T-helper 17 cell (primary cell): ENCODE results near the gene LAMA1. TPM values are rescaled to one million over a fixed set of nuclear protein-coding genes. Genes with fewer than 3 reads are reported as not detected.
"Not testable (repeated sequence)": the region's sequence is repeated elsewhere in the genome, so short reads cannot be mapped to it uniquely, and the experiment has no call there.

Experiments used
- ATAC-seq: fragments of 150-1000 bp; cut with Tn5 transposase; 2 replicates; pipeline ENCODE4 v1.10.0; 2021; ENCODE audit warnings: mild to moderate bottlenecking, moderate library complexity
- DNase-seq, 3 donors: peaks; one replicate each; pipeline versions ENCODE4 v3.0.0 to v3.0.0-alpha.2; 2020 to 2021
- H3K9me3 ChIP-seq: one replicate; pipeline ENCODE4 v1.7.0; 2013; ENCODE audit warnings: low read length, mild to moderate bottlenecking; ENCODE audit not compliant: control insufficient read depth, poor library complexity, severe bottlenecking
- H3K27ac Mint-ChIP-seq: one replicate; pipeline ENCODE4 v1.8.0; 2022; ENCODE audit warnings: mild to moderate bottlenecking, moderate library complexity, mixed read lengths
- H3K27me3 Mint-ChIP-seq: one replicate; pipeline ENCODE4 v1.8.0; 2022; ENCODE audit warnings: mixed read lengths
- H3K36me3 Mint-ChIP-seq: one replicate; pipeline ENCODE4 v1.8.0; 2022; ENCODE audit warnings: low read depth, mixed read lengths
- H3K4me1 Mint-ChIP-seq: one replicate; pipeline ENCODE4 v1.8.0; 2022; ENCODE audit warnings: mild to moderate bottlenecking, mixed read lengths
- H3K4me3 Mint-ChIP-seq: one replicate; pipeline ENCODE4 v1.8.0; 2022; ENCODE audit warnings: mild to moderate bottlenecking, moderate library complexity, mixed read lengths
- total RNA-seq, 4 donors: library from RNA in 2 of 4; stranded (reverse) in 2 of 4; gene quantifications; one replicate each; pipeline ENCODE4 v1.2.3 and lab custom pipeline; 2022 to 2026

The LAMA1 gene
- total RNA-seq, 2 donors from 2014 or later = not detected

DNA sequence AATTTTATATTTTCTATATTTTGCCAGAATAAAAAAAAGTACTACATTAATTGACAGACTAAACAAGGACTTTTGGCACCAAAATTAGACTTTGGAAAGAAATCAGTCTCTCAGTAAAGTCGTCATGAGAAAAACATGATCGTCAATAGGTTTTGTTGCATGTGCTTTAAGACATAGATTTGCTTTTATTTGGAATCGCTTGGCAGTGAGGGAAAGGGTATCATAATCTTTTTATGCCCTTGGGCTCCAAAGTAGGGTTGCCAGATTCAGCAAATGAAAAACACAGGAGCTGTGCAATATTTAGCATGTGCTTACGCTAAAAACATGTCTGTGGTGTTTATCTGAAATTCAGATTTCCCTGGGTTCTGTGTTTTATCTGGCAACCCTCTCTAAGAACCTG lies 177.6 kb downstream of the LAMA1 start:
- H3K9me3 ChIP-seq = no peaks in the 10 kb centered on the region
- H3K4me1 Mint-ChIP-seq = no peaks in the 10 kb centered on the region
- no peaks in the 10 kb centered on the region for H3K36me3 Mint-ChIP-seq
- DNase-seq (no peak), ATAC-seq (no peak)
- no peak overlapping the region for H3K27ac Mint-ChIP-seq
- no peak overlapping the region for H3K4me3 Mint-ChIP-seq
- H3K27me3 Mint-ChIP-seq = no peaks in the 10 kb centered on the region

- ATAC-seq, H3K27me3 Mint-ChIP-seq, H3K36me3 Mint-ChIP-seq, H3K4me3 Mint-ChIP-seq, H3K27ac Mint-ChIP-seq, H3K9me3 ChIP-seq, H3K4me1 Mint-ChIP-seq, DNase-seq: not testable (repeated sequence)
Observed at GRCh38 chr18:6938403-6938802, 179.2 kb downstream of the LAMA1 start.

- no peaks in the 10 kb centered on the region for H3K27me3 Mint-ChIP-seq
- no peak overlapping the region for H3K27ac Mint-ChIP-seq
- H3K36me3 Mint-ChIP-seq = no peaks in the 10 kb centered on the region
- no peak for ATAC-seq
- no peak overlapping the region for H3K4me3 Mint-ChIP-seq
- DNase-seq = no peak
- H3K4me1 Mint-ChIP-seq = no peaks in the 10 kb centered on the region
- no peaks in the 10 kb centered on the region for H3K9me3 ChIP-seq
Observed at GRCh38 chr18:6938003-6938402, 179.6 kb downstream of the LAMA1 start.

DNA sequence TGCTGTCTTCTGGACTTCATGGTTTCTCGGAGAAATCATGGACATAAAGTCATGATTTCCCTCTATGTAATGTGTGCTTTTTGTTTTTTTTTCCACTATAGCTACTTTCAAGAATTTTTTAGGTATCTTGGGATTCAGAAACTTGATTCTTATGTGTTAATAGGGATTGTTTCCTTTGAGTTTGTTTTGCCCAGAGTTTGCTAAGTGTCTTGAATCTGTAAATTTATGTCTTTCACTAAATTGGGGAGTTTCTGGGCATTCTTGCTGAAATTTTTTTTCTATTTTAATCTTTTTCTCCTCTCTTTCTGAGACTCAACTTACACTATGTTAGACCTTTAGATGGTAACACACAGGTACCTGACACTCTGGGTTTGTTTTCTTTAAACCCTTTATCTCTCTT lies 182.7 kb downstream of the LAMA1 start:
- Mint-ChIP-seq H3K4me1 (no peaks in the 10 kb centered on the region), H3K27me3 (no peaks in the 10 kb centered on the region), H3K27ac (no peak overlapping the region), H3K36me3 (no peaks in the 10 kb centered on the region), H3K4me3 (no peak overlapping the region)
- ATAC-seq (no peak), DNase-seq (no peak)
- H3K9me3 ChIP-seq = no peaks in the 10 kb centered on the region

DNA sequence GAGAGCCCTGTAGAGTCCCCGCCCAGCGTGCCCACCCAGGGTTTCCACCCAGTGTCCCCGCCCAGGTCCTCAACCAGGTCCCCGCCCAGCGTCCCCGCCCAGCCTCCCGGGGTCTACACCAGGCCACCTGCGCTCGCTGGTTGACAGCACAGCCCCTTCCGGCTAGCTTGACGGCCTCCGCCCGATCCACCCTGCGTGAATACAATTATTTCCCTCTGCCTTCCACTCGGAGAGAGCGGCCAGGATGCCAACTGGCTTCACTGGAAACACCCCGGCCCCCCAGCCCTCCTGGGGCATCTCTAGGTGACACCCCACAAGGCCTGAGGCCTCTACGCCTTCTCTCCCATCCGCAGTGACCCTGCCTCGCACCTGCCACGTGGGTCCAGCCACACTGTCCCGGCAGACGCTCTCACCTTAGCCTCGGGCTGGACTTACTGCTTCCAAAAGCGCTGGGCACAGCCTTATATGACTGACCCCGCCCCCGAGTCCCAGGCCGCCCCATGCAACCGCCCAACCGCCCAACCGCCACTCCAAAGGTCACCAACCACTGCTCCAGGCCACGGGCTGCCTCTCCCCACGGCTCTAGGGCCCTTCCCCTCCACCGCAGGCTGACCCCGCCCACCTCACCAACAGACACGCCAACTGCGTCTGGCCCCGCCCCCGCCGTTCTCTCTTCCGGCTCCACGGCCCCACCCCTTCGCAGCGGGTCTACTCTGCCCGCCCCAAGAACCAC lies 188.1 kb downstream of the LAMA1 start:
- DNase-seq = no peak
- no peak overlapping the region for H3K4me3 Mint-ChIP-seq
- no peaks in the 10 kb centered on the region for H3K4me1 Mint-ChIP-seq
- no peaks in the 10 kb centered on the region for H3K36me3 Mint-ChIP-seq
- ATAC-seq = no peak
- H3K27ac Mint-ChIP-seq = no peak overlapping the region
- no peaks in the 10 kb centered on the region for H3K27me3 Mint-ChIP-seq
- no peaks in the 10 kb centered on the region for H3K9me3 ChIP-seq

- DNase-seq (no peak), ATAC-seq (no peak)
- H3K4me1 Mint-ChIP-seq = no peaks in the 10 kb centered on the region
- H3K9me3 ChIP-seq = no peaks in the 10 kb centered on the region
- no peaks in the 10 kb centered on the region for H3K36me3 Mint-ChIP-seq
- H3K27ac Mint-ChIP-seq = no peak overlapping the region
- H3K27me3 Mint-ChIP-seq = no peaks in the 10 kb centered on the region
- no peak overlapping the region for H3K4me3 Mint-ChIP-seq
Observed at GRCh38 chr18:6928359-6928758, 189.2 kb downstream of the LAMA1 start.

GRCh38 chr18:6927153-6927552 lies 190.4 kb downstream of the LAMA1 start:
- H3K4me3 Mint-ChIP-seq = no peak overlapping the region
- ATAC-seq (no peak), DNase-seq (no peak)
- H3K27me3 Mint-ChIP-seq = no peaks in the 10 kb centered on the region
- no peaks in the 10 kb centered on the region for H3K9me3 ChIP-seq
- no peak overlapping the region for H3K27ac Mint-ChIP-seq
- H3K4me1 Mint-ChIP-seq = no peaks in the 10 kb centered on the region
- H3K36me3 Mint-ChIP-seq = no peaks in the 10 kb centered on the region

GRCh38 chr18:6923220-6923619 lies 194.4 kb downstream of the LAMA1 start:
- H3K27ac Mint-ChIP-seq = no peak overlapping the region
- H3K36me3 Mint-ChIP-seq = no peaks in the 10 kb centered on the region
- H3K4me3 Mint-ChIP-seq = no peak overlapping the region
- H3K9me3 ChIP-seq = no peaks in the 10 kb centered on the region
- no peak for ATAC-seq
- no peak for DNase-seq
- no peaks in the 10 kb centered on the region for H3K4me1 Mint-ChIP-seq
- H3K27me3 Mint-ChIP-seq = no peaks in the 10 kb centered on the region

DNA sequence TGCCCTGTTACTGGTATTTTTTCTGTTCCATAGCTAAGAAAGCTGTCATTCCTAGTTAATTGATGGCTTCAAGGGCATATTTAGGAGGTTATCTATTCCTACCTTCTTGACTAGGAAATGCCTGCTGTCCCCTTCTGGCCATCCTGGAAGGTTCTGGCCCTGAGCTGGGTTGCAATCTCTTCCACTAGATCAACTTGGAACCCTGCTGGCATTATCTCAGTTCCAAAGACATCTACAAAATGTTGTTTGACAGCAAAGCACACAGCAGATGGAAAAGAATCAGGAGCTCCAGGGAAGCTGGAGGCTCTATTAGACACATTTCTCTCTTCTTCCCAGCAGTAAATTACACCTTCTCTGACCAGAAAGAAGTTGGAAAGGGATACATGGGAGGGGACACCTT lies 196.0 kb downstream of the LAMA1 start:
- H3K9me3 ChIP-seq = no peaks in the 10 kb centered on the region
- Mint-ChIP-seq H3K27me3 (no peaks in the 10 kb centered on the region), H3K36me3 (no peaks in the 10 kb centered on the region), H3K4me3 (no peak overlapping the region), H3K27ac (no peak overlapping the region), H3K4me1 (no peaks in the 10 kb centered on the region)
- ATAC-seq = no peak
- no peak for DNase-seq

DNA sequence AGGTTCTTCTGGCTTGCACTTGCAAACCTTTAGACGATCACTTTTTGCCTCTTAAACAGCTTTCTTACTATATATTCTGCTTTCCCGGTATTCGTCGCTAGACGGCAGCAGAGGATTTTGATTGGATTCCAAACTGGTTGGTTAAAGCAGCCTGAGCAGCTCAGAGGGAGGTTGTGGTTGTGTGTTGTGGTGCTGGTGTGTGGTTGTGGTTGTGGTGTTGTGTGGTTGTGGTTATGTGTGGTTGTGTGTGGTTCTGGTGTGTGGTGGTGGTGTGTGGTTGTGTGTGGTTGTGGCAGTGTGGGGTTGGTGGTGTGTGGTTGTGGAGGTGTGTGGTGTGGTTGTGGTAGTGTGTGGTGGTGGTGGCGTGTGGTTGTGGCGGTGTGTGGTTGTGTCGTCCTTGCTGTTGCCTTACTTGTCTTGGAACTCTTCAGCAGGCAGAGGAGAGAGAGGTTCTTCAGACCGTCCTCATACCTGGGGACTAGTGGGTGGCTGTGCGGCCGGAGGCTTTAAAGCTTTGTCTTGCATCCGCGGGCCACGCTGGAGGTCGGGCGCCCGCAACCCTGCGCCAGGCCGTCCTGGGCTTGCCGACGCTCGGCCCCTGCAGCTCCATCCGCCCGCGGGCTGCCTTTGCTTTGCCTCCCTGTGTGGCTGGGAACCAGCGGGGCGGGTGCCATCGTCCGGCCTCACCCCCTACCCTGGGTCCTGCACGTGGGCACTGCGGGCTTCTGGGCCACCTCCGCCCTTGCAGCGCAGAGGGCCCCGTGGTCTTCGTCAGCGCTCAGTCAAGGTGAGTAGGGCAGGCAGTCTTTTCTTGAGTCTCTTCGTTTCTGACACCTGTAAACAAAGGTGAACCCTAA lies 197.3 kb downstream of the LAMA1 start:
- DNase-seq (no peak), ATAC-seq (no peak)
- Mint-ChIP-seq H3K4me1 (no peaks in the 10 kb centered on the region), H3K4me3 (no peak overlapping the region), H3K27ac (no peak overlapping the region), H3K27me3 (no peaks in the 10 kb centered on the region), H3K36me3 (no peaks in the 10 kb centered on the region)
- H3K9me3 ChIP-seq = no peaks in the 10 kb centered on the region

- ATAC-seq = no peak
- Mint-ChIP-seq H3K4me1 (no peaks in the 10 kb centered on the region), H3K27ac (no peak overlapping the region), H3K36me3 (no peaks in the 10 kb centered on the region), H3K27me3 (no peaks in the 10 kb centered on the region), H3K4me3 (no peak overlapping the region)
- H3K9me3 ChIP-seq = no peaks in the 10 kb centered on the region
- no peak for DNase-seq
Observed at GRCh38 chr18:6917072-6917471, 200.5 kb downstream of the LAMA1 start.

DNA sequence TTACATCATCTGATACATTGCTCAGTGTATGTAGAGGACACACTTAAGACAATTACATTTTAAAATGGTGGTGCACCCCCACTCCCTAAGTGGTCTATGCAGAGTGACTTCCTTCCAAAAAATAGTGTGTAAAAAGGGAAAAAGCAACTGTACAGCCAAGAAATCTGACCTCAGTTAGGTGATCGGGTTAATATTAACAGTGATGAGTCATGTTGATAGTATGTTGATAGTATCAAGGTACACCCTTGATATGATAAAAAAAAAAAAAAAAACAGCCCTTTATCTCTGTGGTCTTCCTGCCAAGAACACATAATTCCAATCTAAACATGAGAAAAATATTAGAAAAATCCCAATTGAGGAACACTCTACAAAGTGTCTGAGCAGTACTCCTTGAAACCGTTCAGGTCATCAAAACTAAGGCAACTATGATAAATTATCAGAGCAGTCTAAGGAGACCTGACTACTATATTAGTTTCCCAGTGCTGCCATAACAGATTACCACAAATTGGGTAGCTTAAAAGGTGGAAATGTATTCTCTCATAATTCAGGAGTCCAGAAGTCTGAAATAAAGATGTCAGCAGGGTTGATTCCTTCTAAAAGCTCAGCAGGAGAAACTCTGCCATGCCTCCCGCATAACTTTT lies 216.2 kb downstream of the LAMA1 start:
- ATAC-seq = no peak
- Mint-ChIP-seq H3K27me3 (no peaks in the 10 kb centered on the region), H3K4me3 (no peak overlapping the region), H3K36me3 (no peaks in the 10 kb centered on the region), H3K4me1 (no peaks in the 10 kb centered on the region), H3K27ac (no peak overlapping the region)
- H3K9me3 ChIP-seq = no peaks in the 10 kb centered on the region
- DNase-seq = no peak

- Mint-ChIP-seq H3K27ac (no peak overlapping the region), H3K4me1 (no peaks in the 10 kb centered on the region), H3K36me3 (no peaks in the 10 kb centered on the region), H3K4me3 (no peak overlapping the region), H3K27me3 (no peaks in the 10 kb centered on the region)
- H3K9me3 ChIP-seq = no peaks in the 10 kb centered on the region
- ATAC-seq (no peak), DNase-seq (no peak)
Observed at GRCh38 chr18:6891788-6892187, 225.8 kb downstream of the LAMA1 start.
